Medulla oblongata (tissue), 1 donor: ENCODE results near the gene FAM25A.
"Not testable (repeated sequence)": the region's sequence is repeated elsewhere in the genome, so short reads cannot be mapped to it uniquely, and the experiment has no call there.

ENCODE experiments used
- DNase-seq: peaks from one replicate; pipeline ENCODE4 v3.0.0-alpha.2; 2015; ENCODE audit errors: extremely low spot score

Gene FAM25A

GRCh38 chr10:87020056-87020455, at the start of gene FAM25A:
TSS of gene FAM25A (plus strand) at chr10:87020294. CDS start at chr10:87020325, 31 bp downstream.
- not testable (repeated sequence) for DNase-seq

GRCh38 chr10:86970982-86971231, 49.2 kb upstream of the FAM25A start:
- no peak for DNase-seq

- DNase-seq, result peak; percentile 47
Observed at GRCh38 chr10:86971232-86971991, 48.7 kb upstream of the FAM25A start.

GRCh38 chr10:86972613-86973380, 47.3 kb upstream of the FAM25A start:
- DNase-seq, result no peak

GRCh38 chr10:86974484-86974883, 45.6 kb upstream of the FAM25A start:
- DNase-seq, result no peak

DNA sequence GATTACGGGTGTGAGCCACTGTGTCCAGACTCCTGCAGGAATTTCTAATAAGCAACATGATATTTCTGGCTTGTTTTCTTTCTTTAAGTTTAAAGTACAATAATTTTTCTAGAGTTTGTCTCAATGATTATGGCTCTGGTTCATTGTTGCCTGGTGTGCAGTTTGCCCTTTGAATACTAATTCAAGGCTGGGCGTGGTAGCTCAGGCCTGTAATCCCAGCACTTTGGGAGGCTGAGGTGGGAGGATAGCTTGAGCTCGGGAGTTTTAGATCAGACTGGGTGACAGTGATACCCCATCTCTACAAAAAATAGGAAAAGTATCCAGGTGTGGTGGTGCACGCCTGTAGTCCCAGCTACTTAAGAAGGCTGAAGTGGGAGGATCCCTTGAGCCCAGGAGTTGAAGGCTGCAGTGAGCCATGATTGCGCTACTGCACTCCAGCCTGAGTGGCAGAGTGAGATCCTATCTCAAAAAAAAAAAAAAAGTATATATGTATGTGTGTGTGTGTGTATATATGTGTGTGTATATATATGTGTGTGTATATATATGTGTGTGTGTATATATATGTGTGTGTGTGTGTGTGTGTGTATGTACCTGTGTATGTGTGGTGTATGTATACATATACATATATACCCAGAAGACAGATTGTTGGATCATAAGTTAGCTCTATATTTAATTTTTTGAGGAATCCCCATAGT, 43.6 kb upstream of the FAM25A start:
- DNase-seq, result no peak

DNA sequence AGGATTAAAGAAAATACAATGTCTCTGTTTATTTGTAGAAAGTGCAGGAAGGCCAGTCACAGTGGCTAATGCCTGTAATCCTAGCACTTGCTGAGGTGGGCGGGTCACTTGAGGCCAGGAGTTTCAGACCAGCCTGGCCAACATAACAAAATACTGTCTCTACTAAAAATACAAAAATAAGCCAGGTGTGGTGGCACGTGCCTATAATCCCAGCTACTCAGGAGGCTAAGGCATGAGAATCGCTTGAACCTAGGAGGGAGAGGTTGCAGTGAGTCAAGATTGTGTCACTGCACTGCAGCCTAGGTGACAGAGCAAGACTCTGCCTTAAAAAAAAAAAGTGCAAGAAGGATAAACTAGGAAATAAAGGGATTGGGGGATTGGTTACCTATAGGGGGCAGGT, 41.6 kb upstream of the FAM25A start:
- not testable (repeated sequence) for DNase-seq

DNA sequence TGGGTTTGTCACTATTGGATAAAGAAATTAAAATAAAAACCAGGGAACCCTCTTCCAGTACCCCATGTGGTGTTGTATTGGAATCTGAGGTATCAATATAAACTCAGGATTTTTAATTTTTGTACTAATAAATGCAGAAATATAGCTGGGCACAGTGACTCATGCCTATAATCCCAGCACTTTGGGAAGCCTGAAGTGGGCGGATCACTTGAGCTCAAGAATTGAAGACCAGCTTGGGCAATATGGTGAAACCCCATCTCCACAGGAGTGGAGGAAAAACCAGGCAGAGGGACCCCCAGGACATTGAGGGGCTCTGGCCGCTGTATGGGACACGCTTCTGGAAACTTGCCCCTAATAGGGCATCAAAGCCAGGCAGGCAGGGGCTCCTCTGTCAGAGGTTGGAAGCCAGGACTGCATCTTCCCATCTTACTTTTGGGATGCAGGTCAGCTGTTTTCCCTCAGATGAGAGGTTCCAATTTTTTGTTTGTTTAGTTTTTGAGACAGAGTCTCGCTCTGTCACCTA, 40.7 kb upstream of the FAM25A start:
- DNase-seq, result no peak

- no peak for DNase-seq
Observed at GRCh38 chr10:86979977-86980448, 40.1 kb upstream of the FAM25A start.

DNA sequence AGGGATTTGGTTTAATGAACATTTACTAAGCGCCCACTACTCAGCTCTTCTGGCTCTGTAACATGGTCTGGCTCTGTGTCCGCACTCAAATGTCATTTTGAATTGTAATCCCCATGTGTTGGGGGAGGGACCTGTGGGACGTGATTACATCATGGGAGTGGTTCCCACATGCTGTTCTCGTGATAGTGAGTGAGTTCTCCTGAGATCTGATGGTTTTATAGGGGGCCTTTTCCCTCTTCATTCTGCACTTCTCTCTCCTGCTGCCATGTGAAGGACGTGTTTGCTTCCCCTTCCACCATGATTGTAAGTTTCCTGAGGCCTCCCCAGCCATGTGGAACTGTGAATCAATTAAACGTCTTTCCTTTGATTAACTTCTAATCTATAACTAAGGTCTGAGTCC, 39.1 kb upstream of the FAM25A start:
- DNase-seq, result not testable (repeated sequence)

GRCh38 chr10:86981716-86982115, 38.4 kb upstream of the FAM25A start:
- DNase-seq, result no peak

DNA sequence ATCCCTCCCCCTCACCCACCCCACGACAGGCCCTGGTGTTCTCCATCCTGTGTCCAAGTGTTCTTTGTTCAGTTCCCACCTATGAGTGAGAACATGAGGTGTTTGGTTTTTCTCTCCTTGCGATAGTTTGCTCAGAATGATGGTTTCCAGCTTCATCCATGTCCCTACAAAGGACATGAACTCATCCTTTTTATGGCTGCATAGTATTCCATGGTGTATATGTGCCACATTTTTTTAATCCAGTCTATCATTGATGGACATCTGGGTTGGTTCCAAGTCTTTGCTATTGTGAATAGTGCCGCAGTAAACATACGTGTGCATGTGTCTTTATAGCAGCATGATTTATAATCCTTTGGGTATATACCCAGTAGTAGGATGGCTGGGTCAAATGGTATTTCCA, 35.6 kb upstream of the FAM25A start:
- not testable (repeated sequence) for DNase-seq

DNA sequence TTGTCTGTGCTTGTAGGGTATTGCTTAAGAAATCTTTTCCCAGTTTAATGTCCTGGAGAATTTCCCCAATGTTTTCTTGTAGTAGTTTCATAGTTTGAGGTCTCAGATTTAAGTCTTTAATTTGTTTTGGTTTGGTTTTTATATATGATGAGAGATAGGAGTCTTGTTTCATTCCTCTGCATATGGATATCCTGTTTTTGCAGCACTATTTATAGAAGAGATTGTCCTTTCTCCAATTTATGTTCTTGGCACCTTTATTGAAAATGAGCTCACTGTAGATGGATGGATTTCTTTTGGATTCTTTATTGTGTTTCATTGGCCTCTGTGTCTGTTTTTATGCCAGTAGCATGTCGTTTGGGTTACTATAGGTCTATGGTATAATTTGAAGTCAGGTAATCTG, 31.6 kb upstream of the FAM25A start:
- DNase-seq, result no peak

DNA sequence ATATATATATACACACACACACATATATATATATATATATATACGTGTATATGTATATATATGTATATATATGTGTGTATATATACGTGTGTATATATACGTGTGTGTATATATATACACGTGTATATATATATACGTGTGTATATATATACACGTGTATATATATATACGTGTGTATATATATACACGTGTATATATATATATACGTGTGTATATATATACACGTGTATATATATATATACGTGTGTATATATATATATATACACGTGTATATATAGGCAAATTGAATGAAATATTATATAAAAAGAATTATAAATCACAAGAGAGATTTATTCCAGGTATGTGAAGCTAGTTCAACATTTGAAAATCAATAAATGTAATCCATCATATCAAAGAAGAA, 28.7 kb upstream of the FAM25A start:
- DNase-seq, result not testable (repeated sequence)

DNA sequence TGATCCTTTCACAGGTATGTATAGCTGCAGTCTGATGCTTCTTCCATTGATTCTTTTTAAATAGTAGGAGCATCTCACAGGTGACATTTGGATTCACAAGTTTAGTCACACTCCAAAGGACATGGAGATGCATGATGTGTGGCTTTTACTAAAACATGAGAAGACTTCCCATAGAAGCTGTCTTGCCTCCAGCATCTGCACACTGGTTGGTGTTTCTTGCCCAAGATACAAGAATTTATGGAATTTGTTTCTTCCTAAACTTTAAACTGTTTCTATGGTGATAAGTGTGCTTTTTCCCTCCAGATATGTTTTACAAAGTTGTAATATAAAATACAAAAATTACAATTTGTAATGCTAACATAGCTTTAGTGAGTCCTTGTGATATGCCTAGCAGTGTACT, 27.6 kb upstream of the FAM25A start:
- no peak for DNase-seq

DNA sequence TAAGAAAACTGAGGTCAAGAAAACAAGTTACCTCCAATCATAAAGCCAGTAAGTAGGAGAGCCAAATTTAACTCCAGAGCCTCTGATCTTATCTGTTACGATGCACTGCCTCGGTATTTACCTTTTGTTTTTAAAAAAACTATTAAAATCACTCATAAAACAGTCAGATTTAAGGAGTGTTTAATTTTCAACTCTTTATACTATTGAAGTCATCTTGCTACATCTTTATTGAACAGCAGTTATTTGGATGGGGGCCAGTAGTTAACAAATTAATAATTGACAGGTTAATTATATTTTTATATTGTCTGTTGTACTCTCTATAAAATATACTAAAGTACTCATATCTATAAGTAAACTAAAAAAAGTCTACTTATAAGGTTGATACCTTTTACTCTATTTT, 27.2 kb upstream of the FAM25A start:
- no peak for DNase-seq

GRCh38 chr10:86999802-87000403, 20.2 kb upstream of the FAM25A start:
- not testable (repeated sequence) for DNase-seq

GRCh38 chr10:87000491-87000890, 19.6 kb upstream of the FAM25A start:
- no peak for DNase-seq

GRCh38 chr10:87007124-87007523, 13.0 kb upstream of the FAM25A start:
- not testable (repeated sequence) for DNase-seq

DNA sequence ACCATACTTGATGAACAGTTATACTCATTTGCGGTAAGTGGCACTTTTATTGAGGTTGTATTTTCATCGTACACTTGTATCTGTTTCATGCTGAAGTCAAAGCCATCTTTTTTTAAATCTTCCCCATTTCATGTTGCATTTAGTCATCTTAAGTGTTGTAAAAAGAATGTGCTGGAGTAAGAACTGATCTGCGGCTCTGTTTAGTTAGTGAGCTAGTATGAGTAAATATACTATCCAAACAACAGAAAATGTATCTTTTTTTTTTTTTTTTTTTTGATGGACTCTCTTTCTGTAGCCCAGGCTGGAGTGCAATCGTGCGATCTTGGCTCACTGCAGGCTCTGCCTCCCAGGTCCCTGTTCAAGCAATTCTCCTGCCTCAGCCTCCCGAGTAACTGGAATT, 12.4 kb upstream of the FAM25A start:
- DNase-seq, result not testable (repeated sequence)

GRCh38 chr10:87008303-87008702, 11.8 kb upstream of the FAM25A start:
- DNase-seq, result not testable (repeated sequence)

DNA sequence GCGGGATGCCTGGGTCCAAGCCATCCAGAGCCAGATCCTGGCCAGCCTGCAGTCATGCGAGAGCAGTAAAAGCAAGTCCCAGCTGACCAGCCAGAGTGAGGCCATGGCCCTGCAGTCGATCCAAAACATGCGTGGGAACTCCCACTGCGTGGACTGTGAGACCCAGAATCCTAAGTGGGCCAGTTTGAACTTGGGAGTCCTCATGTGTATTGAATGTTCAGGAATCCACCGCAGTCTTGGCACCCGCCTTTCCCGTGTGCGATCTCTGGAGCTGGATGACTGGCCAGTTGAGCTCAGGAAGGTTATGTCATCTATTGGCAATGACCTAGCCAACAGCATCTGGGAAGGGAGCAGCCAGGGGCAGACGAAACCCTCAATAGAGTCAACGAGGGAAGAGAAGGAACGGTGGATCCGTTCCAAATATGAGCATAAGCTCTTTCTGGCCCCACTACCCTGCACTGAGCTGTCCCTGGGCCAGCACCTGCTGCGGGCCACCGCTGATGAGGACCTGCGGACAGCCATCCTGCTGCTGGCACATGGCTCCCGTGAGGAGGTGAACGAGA, 10.9 kb upstream of the FAM25A start:
- not testable (repeated sequence) for DNase-seq
